NOMO-1 treated with dmso at 0.1 percent for 144 hours (cell line): ENCODE data around the gene MRS2.

Source experiments
- DNase-seq: peaks from one replicate; lab custom pipeline; 2025; ENCODE audit not compliant: unreplicated experiment; lab: John Stamatoyannopoulos, UW

The MRS2 gene

DNA sequence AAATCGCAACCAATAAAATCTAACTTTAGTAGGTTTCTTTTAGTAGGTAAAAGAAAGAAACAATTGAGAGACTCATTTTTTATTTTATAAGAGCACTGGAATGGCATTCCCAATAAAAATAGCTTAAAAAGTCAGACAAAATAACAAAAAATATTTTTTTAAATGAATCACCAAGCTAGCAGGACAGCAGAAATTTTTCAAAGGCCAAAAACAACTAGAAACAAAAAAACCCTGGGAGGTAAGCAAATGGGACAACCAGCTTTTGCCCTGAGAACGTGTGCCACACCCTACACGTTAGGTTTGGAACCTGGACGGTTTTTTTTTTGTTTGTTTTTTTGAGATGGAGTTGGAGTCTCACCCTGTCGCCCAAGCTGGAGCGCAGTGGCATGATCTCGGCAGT is 67.1 kb downstream of the MRS2 start:
- DNase-seq = no peak

DNA sequence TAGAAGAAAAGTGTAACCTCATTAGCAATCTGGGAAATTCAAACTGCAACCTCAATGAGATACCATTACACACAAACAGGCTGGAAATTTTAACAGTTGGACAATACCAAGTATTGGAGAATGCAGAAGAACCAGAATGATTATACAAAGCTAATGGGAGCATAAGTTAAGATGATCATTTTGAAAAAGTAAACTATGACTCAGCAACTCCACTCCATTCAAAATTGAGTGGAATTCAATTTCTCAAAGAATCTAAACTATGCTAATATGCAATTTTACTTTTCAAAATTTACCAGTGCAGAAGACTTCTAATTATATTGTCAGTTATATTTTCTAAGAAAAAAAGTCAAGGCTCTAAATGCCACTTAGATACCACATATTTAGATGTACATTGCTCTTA is 69.4 kb downstream of the MRS2 start:
- DNase-seq = no peak
